Muscle of back (tissue), 10 donors: ENCODE measurements around the gene GJD3. TPM values are rescaled to one million over a fixed set of nuclear protein-coding genes. Genes with fewer than 3 reads are reported as not detected.

Experiments used
- polyA plus RNA-seq, 10 donors: library from polyadenylated mRNA; unstranded; fragments of 120-200 nt; gene quantifications; one replicate each; pipeline ENCODE4 v1.2.1, GENCODE V29; 2013; ENCODE audit not compliant: insufficient read length in 10 of 10

The GJD3 gene
- polyA plus RNA-seq, 10 donors: 0.27 to 0.56 (median 0.33) TPM; not detected in 7

Other genes starting within 250 kb of the GJD3 start
- 100 to 1,000 TPM in 8 of 10 donors, 10 to 100 TPM in 2; 90.6 to 144 (median 118) TPM for gene MSL1, start 242.8 kb downstream of the GJD3 start, polyA plus RNA-seq
- gene CASC3, start 224.2 kb downstream of the GJD3 start, polyA plus RNA-seq: 10 to 100 TPM; 47.9 to 73.4 (median 68.9) TPM
- 10 to 100 TPM in 2 of 10 donors, 1 to 10 TPM in 8; 4.3 to 13.0 (median 6.4) TPM for gene RAPGEFL1, start 187.3 kb downstream of the GJD3 start, polyA plus RNA-seq
- 10 to 100 TPM; 13.5 to 19.0 (median 15.6) TPM for gene WIPF2, start 145.4 kb downstream of the GJD3 start, polyA plus RNA-seq
- gene CDC6, start 76.9 kb downstream of the GJD3 start, polyA plus RNA-seq: 10 to 100 TPM in 6 of 10 donors, 1 to 10 TPM in 4; 6.9 to 20.2 (median 11.1) TPM
- gene RARA, start 55.6 kb downstream of the GJD3 start, polyA plus RNA-seq: 10 to 100 TPM; 46.0 to 64.5 (median 54.1) TPM
- gene TOP2A, start 53.2 kb upstream of the GJD3 start, polyA plus RNA-seq: 100 to 1,000 TPM in 1 of 10 donors, 10 to 100 TPM in 9; 50.2 to 119 (median 78.6) TPM
- gene IGFBP4, start 78.7 kb upstream of the GJD3 start, polyA plus RNA-seq: 100 to 1,000 TPM; 191 to 347 (median 255) TPM
- 1 to 10 TPM in 2 of 10 donors, under 1 TPM in 2, not detected in 6; 0.05 to 2.5 (median 1.2) TPM for gene TNS4, start 136.9 kb upstream of the GJD3 start, polyA plus RNA-seq
- 1 to 10 TPM in 2 of 10 donors, under 1 TPM in 8; 0.16 to 4.2 (median 0.36) TPM for gene CCR7, start 200.7 kb upstream of the GJD3 start, polyA plus RNA-seq